ENCODE measurements around the gene IL18R1.

GRCh38 chr2:102427249-102427648, 71.7 kb downstream of the IL18R1 start:
- no peak for TF ChIP-seq CTCF (IDR thresholded peaks at IDR 0.05; ENCODE audit: low read depth, low read length, poor library complexity, severe bottlenecking)
- TF ChIP-seq EZH2phosphoT487 (IDR thresholded peaks at IDR 0.05; ENCODE audit: borderline replicate concordance, low read length): no peak
